Fibroblast of skin of left biceps (primary cell): ENCODE results near the gene SEC16A.

Experiments used
- DNase-seq, 2 experiments: peaks; one replicate each; pipeline ENCODE4 v3.0.0-alpha.2; 2013; ENCODE audit warnings: low read depth in 2 of 2

The SEC16A gene, protein sequence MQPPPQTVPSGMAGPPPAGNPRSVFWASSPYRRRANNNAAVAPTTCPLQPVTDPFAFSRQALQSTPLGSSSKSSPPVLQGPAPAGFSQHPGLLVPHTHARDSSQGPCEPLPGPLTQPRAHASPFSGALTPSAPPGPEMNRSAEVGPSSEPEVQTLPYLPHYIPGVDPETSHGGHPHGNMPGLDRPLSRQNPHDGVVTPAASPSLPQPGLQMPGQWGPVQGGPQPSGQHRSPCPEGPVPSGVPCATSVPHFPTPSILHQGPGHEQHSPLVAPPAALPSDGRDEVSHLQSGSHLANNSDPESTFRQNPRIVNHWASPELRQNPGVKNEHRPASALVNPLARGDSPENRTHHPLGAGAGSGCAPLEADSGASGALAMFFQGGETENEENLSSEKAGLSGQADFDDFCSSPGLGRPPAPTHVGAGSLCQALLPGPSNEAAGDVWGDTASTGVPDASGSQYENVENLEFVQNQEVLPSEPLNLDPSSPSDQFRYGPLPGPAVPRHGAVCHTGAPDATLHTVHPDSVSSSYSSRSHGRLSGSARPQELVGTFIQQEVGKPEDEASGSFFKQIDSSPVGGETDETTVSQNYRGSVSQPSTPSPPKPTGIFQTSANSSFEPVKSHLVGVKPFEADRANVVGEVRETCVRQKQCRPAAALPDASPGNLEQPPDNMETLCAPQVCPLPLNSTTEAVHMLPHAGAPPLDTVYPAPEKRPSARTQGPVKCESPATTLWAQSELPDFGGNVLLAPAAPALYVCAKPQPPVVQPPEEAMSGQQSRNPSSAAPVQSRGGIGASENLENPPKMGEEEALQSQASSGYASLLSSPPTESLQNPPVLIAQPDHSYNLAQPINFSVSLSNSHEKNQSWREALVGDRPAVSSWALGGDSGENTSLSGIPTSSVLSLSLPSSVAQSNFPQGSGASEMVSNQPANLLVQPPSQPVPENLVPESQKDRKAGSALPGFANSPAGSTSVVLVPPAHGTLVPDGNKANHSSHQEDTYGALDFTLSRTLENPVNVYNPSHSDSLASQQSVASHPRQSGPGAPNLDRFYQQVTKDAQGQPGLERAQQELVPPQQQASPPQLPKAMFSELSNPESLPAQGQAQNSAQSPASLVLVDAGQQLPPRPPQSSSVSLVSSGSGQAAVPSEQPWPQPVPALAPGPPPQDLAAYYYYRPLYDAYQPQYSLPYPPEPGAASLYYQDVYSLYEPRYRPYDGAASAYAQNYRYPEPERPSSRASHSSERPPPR (N-terminal part only)

DNA sequence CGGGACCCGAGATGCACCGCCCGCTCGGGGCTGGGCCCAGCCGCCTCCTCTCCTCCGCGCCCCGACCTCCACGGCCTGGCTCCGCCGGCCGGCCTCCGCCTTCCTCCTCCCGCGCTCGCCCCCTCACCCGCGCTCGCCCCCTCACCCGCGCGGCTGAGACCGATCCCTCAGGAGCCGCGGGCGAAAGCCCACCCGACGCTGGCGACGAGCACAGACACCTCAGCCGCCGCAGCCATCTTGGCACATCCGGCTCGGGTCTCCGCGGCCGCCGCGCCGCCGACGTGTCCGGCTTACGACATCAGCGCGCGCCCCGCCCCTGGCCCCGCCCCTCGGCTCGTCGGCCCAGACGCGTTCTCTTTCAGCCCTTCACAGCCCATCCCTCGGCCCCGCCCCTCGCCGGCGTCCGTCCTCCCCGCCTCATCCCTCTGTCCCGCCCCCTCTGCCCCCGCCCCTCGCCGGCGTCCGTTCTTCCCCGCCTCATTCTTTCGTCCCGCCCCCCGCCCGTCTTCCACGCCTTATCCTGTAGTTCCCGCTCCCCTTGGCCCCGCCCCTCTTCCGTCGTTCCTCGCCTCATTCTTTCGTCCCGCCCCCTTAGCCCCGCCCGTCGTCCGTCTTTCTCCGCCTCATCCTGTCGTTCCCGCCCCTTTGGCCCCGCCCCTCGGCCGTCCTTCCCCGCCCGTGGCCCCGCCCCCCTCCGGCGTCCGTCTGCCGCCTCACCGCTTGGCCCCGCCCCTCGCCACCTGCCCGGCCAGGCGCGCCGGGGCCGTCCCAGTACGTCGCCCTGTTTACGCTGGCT, at the start of gene SEC16A:
TSS of gene SEC16A (minus strand) at position 248 of the 796 bp plus-strand sequence. CDS start 5,425 bp downstream, outside the sequence.
- DNase-seq: peak; percentile 95 to 96

- DNase-seq: no peak
Measured at GRCh38 chr9:136531904-136532798, 49.3 kb upstream of the SEC16A start.

GRCh38 chr9:136531186-136531903, 48.5 kb upstream of the SEC16A start:
- DNase-seq: no peak

DNA sequence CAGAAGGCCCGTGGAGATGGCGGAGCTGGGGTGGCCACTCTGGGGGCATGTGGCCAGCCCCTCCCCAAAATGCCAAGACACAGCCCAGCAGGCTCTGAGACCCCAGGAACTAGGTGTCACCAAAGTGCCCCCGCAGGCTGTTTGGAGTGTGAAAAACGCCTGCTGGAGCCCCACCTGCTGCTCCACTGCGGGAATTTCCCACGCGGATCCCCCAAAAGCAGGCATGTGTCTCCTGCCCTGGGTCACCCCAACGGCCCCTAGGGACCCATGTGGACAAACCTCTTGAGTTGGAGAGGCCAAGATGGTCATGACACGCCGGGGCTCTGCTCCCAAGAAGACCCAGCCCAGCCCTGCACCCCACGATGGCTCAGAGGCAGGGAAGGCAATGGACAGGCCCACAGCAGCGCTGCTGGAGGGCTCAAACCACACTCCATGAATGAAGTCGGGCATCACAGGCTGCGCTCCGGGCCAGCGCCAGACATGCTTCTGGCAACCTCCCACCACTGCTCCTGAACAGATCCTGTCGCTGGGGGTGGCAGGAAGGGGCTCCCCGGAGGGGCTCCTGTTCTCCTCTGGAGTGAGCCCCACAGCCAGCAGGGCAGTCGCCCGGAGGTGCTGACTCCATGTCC, 47.7 kb upstream of the SEC16A start:
- DNase-seq: no peak

- no peak for DNase-seq
Measured at GRCh38 chr9:136529516-136530460, 46.9 kb upstream of the SEC16A start.

- no peak for DNase-seq
Measured at GRCh38 chr9:136528716-136529341, 46.0 kb upstream of the SEC16A start.

- no peak for DNase-seq
Measured at GRCh38 chr9:136527721-136528710, 45.2 kb upstream of the SEC16A start.

GRCh38 chr9:136527131-136527530, 44.3 kb upstream of the SEC16A start:
- no peak for DNase-seq

DNA sequence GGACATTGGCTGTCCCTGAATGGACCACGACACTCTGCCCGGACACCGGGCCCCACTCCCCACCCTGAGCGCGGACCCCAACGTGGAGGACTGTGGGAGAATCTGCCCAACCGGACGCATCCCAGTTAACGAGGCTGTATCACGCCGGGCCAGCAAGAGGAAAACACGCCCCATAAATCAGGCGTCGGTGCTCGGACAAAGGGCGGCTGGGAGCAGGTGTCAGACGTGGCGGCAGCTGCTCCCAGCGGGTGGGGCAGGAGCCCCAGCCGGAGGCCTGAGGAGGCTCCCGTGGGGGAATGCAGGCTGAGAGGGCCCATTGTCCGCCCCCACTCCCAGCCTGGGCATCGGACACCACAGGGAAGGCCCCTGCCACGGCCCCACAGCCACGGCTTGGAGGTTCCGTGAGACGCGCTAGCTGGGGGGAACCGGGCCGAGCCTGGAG, 43.8 kb upstream of the SEC16A start:
- no peak for DNase-seq

- DNase-seq: no peak
Measured at GRCh38 chr9:136525841-136526499, 43.1 kb upstream of the SEC16A start.

DNA sequence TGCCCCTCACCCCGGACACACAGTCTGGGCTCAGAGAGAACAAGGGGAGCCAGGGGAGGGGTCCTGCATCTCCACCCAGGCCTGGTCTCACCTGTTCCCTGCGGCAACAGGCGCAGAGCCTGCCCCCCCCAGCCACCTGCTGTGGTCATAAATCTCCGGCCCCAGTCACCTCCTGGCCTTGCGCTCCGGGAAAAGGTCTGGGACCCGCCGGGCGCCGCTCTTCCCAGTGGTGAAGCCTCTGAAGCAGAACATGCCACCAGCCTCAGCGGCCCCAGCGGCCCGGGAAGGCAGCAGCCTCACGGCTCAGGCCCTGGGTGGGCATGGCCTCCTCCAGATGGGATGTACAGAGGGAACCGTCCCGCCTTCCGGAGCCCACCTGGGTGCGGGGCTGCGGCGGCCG, 42.4 kb upstream of the SEC16A start:
- no peak for DNase-seq

- no peak for DNase-seq
Measured at GRCh38 chr9:136522314-136523237, 39.7 kb upstream of the SEC16A start.

DNA sequence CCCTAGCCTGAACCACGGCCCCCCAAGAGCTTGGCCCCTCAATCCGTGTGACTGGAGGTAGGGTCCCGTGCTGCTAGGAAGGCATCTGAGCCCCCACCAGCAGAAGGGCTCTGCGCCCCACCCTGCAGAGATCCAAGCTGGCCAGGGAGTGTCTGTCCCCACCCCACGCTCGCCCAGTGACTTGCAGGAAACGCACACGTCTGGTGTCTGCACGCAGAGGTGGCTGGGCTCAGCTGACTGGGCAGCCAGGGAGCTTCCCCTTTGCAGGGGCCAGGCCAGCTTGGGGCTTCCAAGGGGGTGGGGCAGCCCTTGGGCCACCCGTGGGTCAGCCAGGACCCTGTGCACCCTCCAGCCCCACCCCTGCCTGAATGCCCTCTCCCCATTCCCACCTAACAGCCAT, 38.7 kb upstream of the SEC16A start:
- DNase-seq: no peak

DNA sequence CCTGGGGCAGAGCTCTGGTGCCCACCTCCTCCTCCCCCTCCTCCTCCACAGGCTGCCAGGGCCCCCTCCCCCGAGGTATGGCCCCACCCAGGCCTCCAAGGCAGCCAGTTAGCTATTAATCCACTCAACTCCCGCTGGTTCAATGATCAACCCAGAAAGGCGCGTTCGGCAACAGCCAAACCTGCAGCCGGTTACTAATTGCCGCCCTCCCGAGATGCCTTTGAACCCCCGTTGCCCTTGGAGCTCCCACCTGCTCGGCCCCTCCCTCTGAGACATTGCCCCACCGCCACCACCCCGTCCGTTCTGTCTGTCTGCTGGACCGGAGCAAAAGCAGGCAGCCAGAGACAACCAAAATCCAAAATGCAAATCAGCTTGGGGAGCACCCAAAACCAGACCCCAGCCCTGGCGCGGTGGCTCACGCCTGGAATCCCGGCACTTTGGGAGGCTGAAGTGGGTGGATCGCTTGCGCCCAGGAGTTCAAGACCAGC, 37.3 kb upstream of the SEC16A start:
- no peak for DNase-seq
